Endothelial cell of umbilical vein (primary cell): Measurements from ENCODE around the gene ZG16B. TPM values are rescaled to one million over a fixed set of nuclear protein-coding genes. Genes with fewer than 3 reads are reported as not detected.

Experiments
- BruUV-seq: library from RNA; stranded (reverse); fragments of 400-500 nt; replicated peaks from 2 replicates; lab custom pipeline; 2021; lab: Mats Ljungman, UMichigan
- CTCF ChIA-PET: fragments of 300-600, 350-600 bp; sonication (Branson Sonifier 250); formaldehyde crosslinking; loops from one replicate; lab custom pipeline; 2021; ENCODE audit warnings: antibody characterized with exemption, inconsistent platforms; lab: Charles Lee
- POLR2A ChIA-PET: fragments of 300-600, 350-600 bp; sonication (Branson Sonifier 250); formaldehyde crosslinking; loops from one replicate; lab custom pipeline; 2021; ENCODE audit warnings: antibody characterized with exemption, inconsistent platforms; lab: Charles Lee
- DNase-seq: peaks from one replicate; pipeline ENCODE4 v3.0.0-alpha.2; 2011; ENCODE audit warnings: low read depth, low spot score
- FAIRE-seq: peaks from 2 replicates; lab custom pipeline; 2011; peaks lifted over from hg19 to GRCh38; lab: Jason Lieb, UNC
- H2AFZ ChIP-seq: 2 replicates; pipeline ENCODE4 v1.6.0; 2012; ENCODE audit warnings: low read depth, low read length, control low read depth, inconsistent platforms
- H3K27ac ChIP-seq: 2 replicates; pipeline ENCODE4 v1.5.1; 2011; ENCODE audit warnings: low read depth, mild to moderate bottlenecking, control low read depth, low read length, moderate library complexity; ENCODE audit not compliant: insufficient read depth
- H3K27me3 ChIP-seq, 2 experiments: 2 replicates each; pipeline versions ENCODE4 v1.6.0 to v1.6.1; 2011; ENCODE audit warnings: low read length in 2 of 2, mixed read lengths in 1 of 2; ENCODE audit not compliant: control insufficient read depth in 2 of 2, insufficient read depth in 2 of 2
- H3K36me3 ChIP-seq, 2 experiments: 2 replicates in 1 of 2; 3 replicates in 1 of 2; pipeline ENCODE4 v1.5.1; 2011; ENCODE audit warnings: low read length in 2 of 2, mild to moderate bottlenecking in 1 of 2, moderate library complexity in 1 of 2; ENCODE audit not compliant: control insufficient read depth in 2 of 2, insufficient read depth in 2 of 2; ENCODE audit errors: extremely low read depth in 1 of 2
- H3K4me1 ChIP-seq: 3 replicates; pipeline ENCODE4 v1.5.1; 2011; ENCODE audit warnings: mild to moderate bottlenecking, low read length; ENCODE audit not compliant: control insufficient read depth, insufficient read depth; ENCODE audit errors: extremely low read depth
- H3K4me2 ChIP-seq: 2 replicates; pipeline ENCODE4 v1.6.1; 2011; ENCODE audit warnings: low read length, control low read depth, mixed read lengths; ENCODE audit not compliant: insufficient read depth
- H3K4me3 ChIP-seq, 3 experiments: fragments of 200-600 bp in 1 of 3; sonication (generic), shearing (Covaris generic) in 1 of 3; replicated peaks in 1 of 3; 2 replicates each; pipeline ENCODE4 v1.5.1; 2011 to 2016; ENCODE audit warnings: control low read depth in 3 of 3, low read length in 3 of 3, mild to moderate bottlenecking in 2 of 3, inconsistent platforms in 1 of 3, low read depth in 1 of 3, moderate library complexity in 1 of 3; ENCODE audit not compliant: insufficient read depth in 1 of 3
- H3K79me2 ChIP-seq: 2 replicates; pipeline ENCODE4 v1.6.0; 2012; ENCODE audit warnings: low read length, inconsistent platforms; ENCODE audit not compliant: control insufficient read depth, insufficient read depth
- H3K9ac ChIP-seq: replicated peaks from 2 replicates; pipeline ENCODE3; 2011; ENCODE audit warnings: low read length, control low read depth; ENCODE audit not compliant: insufficient read depth; ENCODE audit errors: extremely low read depth
- H3K9me1 ChIP-seq: replicated peaks from 3 replicates; pipeline ENCODE4 v1.6.0; 2011; ENCODE audit warnings: mild to moderate bottlenecking, low read length; ENCODE audit not compliant: control insufficient read depth, insufficient read depth; ENCODE audit errors: extremely low read depth
- H3K9me3 ChIP-seq: replicated peaks from 2 replicates; pipeline ENCODE4 v1.5.1; 2012; ENCODE audit warnings: low read length, inconsistent platforms; ENCODE audit not compliant: control insufficient read depth, insufficient read depth
- H4K20me1 ChIP-seq: replicated peaks from 2 replicates; pipeline ENCODE3; 2011; ENCODE audit warnings: mild to moderate bottlenecking, low read length; ENCODE audit not compliant: control insufficient read depth, insufficient read depth; ENCODE audit errors: extremely low read depth
- JUN ChIP-seq: IDR thresholded peaks from 2 replicates; pipeline ENCODE4 v1.6.1; 2011; ENCODE audit warnings: borderline replicate concordance, low read depth; ENCODE audit not compliant: insufficient read length, insufficient read depth
- MAX ChIP-seq: IDR thresholded peaks from 2 replicates; pipeline ENCODE4 v1.6.1; 2011; ENCODE audit not compliant: insufficient read depth, insufficient read length
- POLR2A ChIP-seq: IDR thresholded peaks from 2 replicates; pipeline ENCODE4 v1.6.1; 2012; ENCODE audit warnings: low read depth, mild to moderate bottlenecking, control low read depth, low read length
- POLR2AphosphoS5 ChIP-seq: IDR thresholded peaks from 2 replicates; pipeline ENCODE4 v1.6.1; 2012; ENCODE audit warnings: low read depth, mild to moderate bottlenecking, control low read depth, low read length, moderate library complexity; ENCODE audit not compliant: insufficient read depth
- dilution Hi-C: fragments of 300-500 bp; cut with MboI; formaldehyde crosslinking; loops from one replicate; pipeline ENCODE4 v1.15.0; 2019; ENCODE audit warnings: low sequenced_read_pairs; ENCODE audit not compliant: extremely low pct_ligation_motif_present
- intact Hi-C: fragments of 100-400 bp; cut with micrococcal nuclease; formaldehyde crosslinking; loops from one replicate; pipeline ENCODE4 v1.10.0; 2022
- polyA plus RNA-seq, 4 experiments: library from polyadenylated mRNA; depleted of rRNA in 3 of 4; stranded (reverse) in 3 of 4; unstranded in 1 of 4; fragments of >200 nt; gene quantifications; 2 replicates each; pipeline versions ENCODE4 v1.2.1 to v1.2.3, GENCODE V29; 2011 to 2012; ENCODE audit warnings: missing spikeins in 1 of 4
- total RNA-seq: library from RNA; stranded (reverse); gene quantifications from 2 replicates; pipeline ENCODE4 v1.2.3, GENCODE V29; 2021
- TF ChIP-seq, protein P1 (sequence below), 2 donors: IDR thresholded peaks; 1 replicate in 1 of 2; 2 replicates in 1 of 2; pipeline ENCODE4 v1.5.1; 2011; ENCODE audit warnings: low read length in 2 of 2, mild to moderate bottlenecking in 2 of 2, moderate library complexity in 2 of 2, control low read depth in 1 of 2, inconsistent platforms in 1 of 2, low read depth in 1 of 2; ENCODE audit not compliant: insufficient read depth in 1 of 2; ENCODE audit errors: extremely low read depth in 1 of 2

Gene ZG16B
- total and polyA plus RNA-seq, 2 donors (not counting 3 experiments of a cell fraction or from before 2014, with no cell fraction given), result 0.22 TPM; not detected in 1

- Histone ChIP-seq H2AFZ (no peak overlapping the region), H3K79me2 (no peaks in the 10 kb centered on the region), H3K9ac (no peak overlapping the region), H3K27me3 (no peaks in the 10 kb centered on the region), H3K36me3 (no peaks in the 10 kb centered on the region), H3K4me3 (no peak overlapping the region), H3K27ac (no peak overlapping the region), H3K4me1 (peaks cover 2% of the 10 kb centered on the region), H3K9me3 (no peaks in the 10 kb centered on the region), H4K20me1 (no peaks in the 10 kb centered on the region), H3K4me2 (no peak overlapping the region), H3K9me1 (no peaks in the 10 kb centered on the region)
- CTCF ChIA-PET, result interaction anchor here (1.2 to 1.4 kb wide), 2 partner anchors 12 to 26 kb away, joined by 3 to 8 read pairs; no protein-coding TSS in a partner anchor
- dilution Hi-C loops (no loop called here), intact Hi-C loops (no loop called here)
- TF ChIP-seq, protein P1, sequence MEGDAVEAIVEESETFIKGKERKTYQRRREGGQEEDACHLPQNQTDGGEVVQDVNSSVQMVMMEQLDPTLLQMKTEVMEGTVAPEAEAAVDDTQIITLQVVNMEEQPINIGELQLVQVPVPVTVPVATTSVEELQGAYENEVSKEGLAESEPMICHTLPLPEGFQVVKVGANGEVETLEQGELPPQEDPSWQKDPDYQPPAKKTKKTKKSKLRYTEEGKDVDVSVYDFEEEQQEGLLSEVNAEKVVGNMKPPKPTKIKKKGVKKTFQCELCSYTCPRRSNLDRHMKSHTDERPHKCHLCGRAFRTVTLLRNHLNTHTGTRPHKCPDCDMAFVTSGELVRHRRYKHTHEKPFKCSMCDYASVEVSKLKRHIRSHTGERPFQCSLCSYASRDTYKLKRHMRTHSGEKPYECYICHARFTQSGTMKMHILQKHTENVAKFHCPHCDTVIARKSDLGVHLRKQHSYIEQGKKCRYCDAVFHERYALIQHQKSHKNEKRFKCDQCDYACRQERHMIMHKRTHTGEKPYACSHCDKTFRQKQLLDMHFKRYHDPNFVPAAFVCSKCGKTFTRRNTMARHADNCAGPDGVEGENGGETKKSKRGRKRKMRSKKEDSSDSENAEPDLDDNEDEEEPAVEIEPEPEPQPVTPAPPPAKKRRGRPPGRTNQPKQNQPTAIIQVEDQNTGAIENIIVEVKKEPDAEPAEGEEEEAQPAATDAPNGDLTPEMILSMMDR (IDR thresholded peaks at IDR 0.05; ENCODE audit: extremely low read depth in 1 of 2, insufficient read depth in 1 of 2, low read depth in 1 of 2, low read length in 2 of 2), result no peak
- TF ChIP-seq JUN (no peak), MAX (no peak), POLR2AphosphoS5 (no peak), POLR2A (no peak)
- POLR2A ChIA-PET, result no interaction called here
- no peak for FAIRE-seq
- no TSS peak for BruUV-seq
- no peak for DNase-seq
Measured at GRCh38 chr16:2826591-2827373, 3.3 kb upstream of the ZG16B start.
